ENCODE results near the gene GBF1. TPM values are rescaled to one million over a fixed set of nuclear protein-coding genes. Genes with fewer than 3 reads are reported as not detected.

GBF1 gene
- polyA plus RNA-seq, 1 experiment: 31.9 TPM

- Histone ChIP-seq H3K9me3 (ENCODE audit: control insufficient read depth, insufficient read depth, low read length) (no peaks in the 10 kb centered on the region; the same call in 1 of the 2 replicates), H3K4me3 (ENCODE audit: low read depth, low read length) (peak overlapping the region; percentile 82), H3K27me3 (ENCODE audit: control insufficient read depth, insufficient read depth, low read length) (no peaks in the 10 kb centered on the region), H3K27ac (ENCODE audit: low read depth, low read length) (no peak overlapping the region)
- DNase-seq (ENCODE audit: low read depth, low spot score): no peak
- TF ChIP-seq CTCF (IDR thresholded peaks at IDR 0.05; ENCODE audit: low read depth, low read length): no peak
- ChIA-PET CTCF (interaction anchor here (0.8 kb wide), 1 partner anchor 8 kb away, joined by 3 read pairs; no protein-coding TSS in a partner anchor), POLR2A (interaction anchor here (1.1 kb wide), 1 partner anchor 10 kb away, joined by 3 read pairs; no protein-coding TSS in a partner anchor)
Observed at GRCh38 chr10:102396730-102397151, 151.4 kb downstream of the GBF1 start.

GRCh38 chr10:102397222-102398171 is 152.2 kb downstream of the GBF1 start:
- POLR2A ChIA-PET: interaction anchor here (0.6 kb wide), 1 partner anchor 8 kb away, joined by 6 read pairs; no protein-coding TSS in a partner anchor
- Histone ChIP-seq H3K27me3 (ENCODE audit: control insufficient read depth, insufficient read depth, low read length) (no peaks in the 10 kb centered on the region), H3K27ac (ENCODE audit: low read depth, low read length) (peak overlapping the region; percentile 11), H3K9me3 (ENCODE audit: control insufficient read depth, insufficient read depth, low read length) (no peaks in the 10 kb centered on the region; the same call in 1 of the 2 replicates), H3K4me3 (ENCODE audit: low read depth, low read length) (no peak overlapping the region)
- no peak for TF ChIP-seq CTCF (IDR thresholded peaks at IDR 0.05; ENCODE audit: low read depth, low read length)
- no peak for DNase-seq (ENCODE audit: low read depth, low spot score)
- CTCF ChIA-PET: interaction anchor here (0.5 to 4.2 kb wide), 7 partner anchors 24 to 228 kb away, joined by 3 to 33 read pairs (median 5); partner anchors contain the start of genes ELOVL3 and FBXL15

- ChIA-PET CTCF (interaction anchor here (0.6 to 4.2 kb wide), 14 partner anchors 13 to 328 kb away, joined by 3 to 33 read pairs (median 3); partner anchors contain the start of genes ELOVL3 and FBXL15), POLR2A (interaction anchor here (0.6 to 1.1 kb wide), 3 partner anchors 9 to 176 kb away, joined by 3 to 6 read pairs (median 3); no protein-coding TSS in a partner anchor)
- no peak overlapping the region for H3K4me3 ChIP-seq (ENCODE audit: low read depth, low read length)
- H3K27me3 ChIP-seq (ENCODE audit: control insufficient read depth, insufficient read depth, low read length): no peaks in the 10 kb centered on the region
- DNase-seq (ENCODE audit: low read depth, low spot score): no peak
- TF ChIP-seq CTCF (IDR thresholded peaks at IDR 0.05; ENCODE audit: low read depth, low read length): no peak
- H3K9me3 ChIP-seq (ENCODE audit: control insufficient read depth, insufficient read depth, low read length): no peaks in the 10 kb centered on the region; the same call in 1 of the 2 replicates
- H3K27ac ChIP-seq (ENCODE audit: low read depth, low read length): no peak overlapping the region
Observed at GRCh38 chr10:102398172-102399020, 153.1 kb downstream of the GBF1 start.

GRCh38 chr10:102399217-102400021 is 154.1 kb downstream of the GBF1 start:
- Histone ChIP-seq H3K4me3 (ENCODE audit: low read depth, low read length) (peak overlapping the region; percentile 50), H3K27me3 (ENCODE audit: control insufficient read depth, insufficient read depth, low read length) (no peaks in the 10 kb centered on the region), H3K27ac (ENCODE audit: low read depth, low read length) (peak overlapping the region; percentile 47), H3K9me3 (ENCODE audit: control insufficient read depth, insufficient read depth, low read length) (no peaks in the 10 kb centered on the region; the same call in 1 of the 2 replicates)
- DNase-seq (ENCODE audit: low read depth, low spot score): peak; percentile 59
- POLR2A ChIA-PET: interaction anchor here (0.6 to 1.1 kb wide), 2 partner anchors 80 to 175 kb away, joined by 3 read pairs; no protein-coding TSS in a partner anchor
- TF ChIP-seq CTCF (IDR thresholded peaks at IDR 0.05; ENCODE audit: low read depth, low read length): peak; percentile 78
- CTCF ChIA-PET: interaction anchor here (0.5 to 4.2 kb wide), 38 partner anchors 8 to 330 kb away, joined by 3 to 33 read pairs (median 3); partner anchors contain the start of genes ACTR1A, C10orf95, ELOVL3 and FBXL15
